Retinal pigment epithelial cell (primary cell): ENCODE data around the gene CNTNAP2.

Source experiments
- DNase-seq: peaks from one replicate; pipeline ENCODE4 v3.0.0-alpha.2; 2010; ENCODE audit warnings: low read depth
- H3K4me3 ChIP-seq: 2 replicates; pipeline ENCODE4 v1.5.1; 2011; ENCODE audit warnings: mild to moderate bottlenecking, low read length, control low read depth, moderate library complexity
- CTCF ChIP-seq: conservative IDR thresholded peaks from 2 replicates; pipeline ENCODE4 v1.5.1; 2011; ENCODE audit warnings: low read depth, low read length, control low read depth, inconsistent platforms

Gene CNTNAP2

GRCh38 chr7:147524726-147525250 lies 1408.2 kb downstream of the CNTNAP2 start:
- no peak overlapping the region for H3K4me3 ChIP-seq
- no peak for DNase-seq
- TF ChIP-seq CTCF = no peak

GRCh38 chr7:147525325-147525724 lies 1408.7 kb downstream of the CNTNAP2 start:
- TF ChIP-seq CTCF = no peak
- no peak overlapping the region for H3K4me3 ChIP-seq
- no peak for DNase-seq

- no peak for TF ChIP-seq CTCF
- peak; percentile 49 for DNase-seq
- no peak overlapping the region for H3K4me3 ChIP-seq
Observed at GRCh38 chr7:147535701-147536111, 1419.1 kb downstream of the CNTNAP2 start.

GRCh38 chr7:147539685-147540084 lies 1423.1 kb downstream of the CNTNAP2 start:
- no peak for TF ChIP-seq CTCF
- no peak overlapping the region for H3K4me3 ChIP-seq
- no peak for DNase-seq

- H3K4me3 ChIP-seq = no peak overlapping the region
- DNase-seq = no peak
- no peak for TF ChIP-seq CTCF
Observed at GRCh38 chr7:147540743-147541142, 1424.1 kb downstream of the CNTNAP2 start.

- DNase-seq = no peak
- TF ChIP-seq CTCF = no peak
- no peak overlapping the region for H3K4me3 ChIP-seq
Observed at GRCh38 chr7:147541261-147541660, 1424.7 kb downstream of the CNTNAP2 start.

GRCh38 chr7:147547252-147547897 lies 1430.8 kb downstream of the CNTNAP2 start:
- TF ChIP-seq CTCF = peak; percentile 74
- DNase-seq = no peak
- H3K4me3 ChIP-seq = no peak overlapping the region
